ENCODE data around the gene TAP1.

- TF ChIP-seq CTCF (IDR thresholded peaks at IDR 0.05): no peak
- no peak for TF ChIP-seq POLR2AphosphoS5 (IDR thresholded peaks at IDR 0.05; ENCODE audit: low read depth, low read length)
Observed at GRCh38 chr6:32832535-32832934, 21.0 kb downstream of the TAP1 start.

All from Panc1 (cell line).